Endothelial cell of umbilical vein (primary cell): ENCODE data around the gene RPP30. TPM values are rescaled to one million over a fixed set of nuclear protein-coding genes. Genes with fewer than 3 reads are reported as not detected.

Experiments
- BruUV-seq: library from RNA; stranded (reverse); fragments of 400-500 nt; replicated peaks from 2 replicates; lab custom pipeline; 2021; lab: Mats Ljungman, UMichigan
- CTCF ChIA-PET: fragments of 300-600, 350-600 bp; sonication (Branson Sonifier 250); formaldehyde crosslinking; loops from one replicate; lab custom pipeline; 2021; ENCODE audit warnings: antibody characterized with exemption, inconsistent platforms; lab: Charles Lee
- POLR2A ChIA-PET: fragments of 300-600, 350-600 bp; sonication (Branson Sonifier 250); formaldehyde crosslinking; loops from one replicate; lab custom pipeline; 2021; ENCODE audit warnings: antibody characterized with exemption, inconsistent platforms; lab: Charles Lee
- DNase-seq: peaks from one replicate; pipeline ENCODE4 v3.0.0-alpha.2; 2011; ENCODE audit warnings: low read depth, low spot score
- FAIRE-seq: peaks from 2 replicates; lab custom pipeline; 2011; peaks lifted over from hg19 to GRCh38; lab: Jason Lieb, UNC
- H2AFZ ChIP-seq: 2 replicates; pipeline ENCODE4 v1.6.0; 2012; ENCODE audit warnings: low read depth, low read length, control low read depth, inconsistent platforms
- H3K27ac ChIP-seq: 2 replicates; pipeline ENCODE4 v1.5.1; 2011; ENCODE audit warnings: low read depth, mild to moderate bottlenecking, control low read depth, low read length, moderate library complexity; ENCODE audit not compliant: insufficient read depth
- H3K27me3 ChIP-seq, 2 experiments: 2 replicates each; pipeline versions ENCODE4 v1.6.0 to v1.6.1; 2011; ENCODE audit warnings: low read length in 2 of 2, mixed read lengths in 1 of 2; ENCODE audit not compliant: control insufficient read depth in 2 of 2, insufficient read depth in 2 of 2
- H3K36me3 ChIP-seq, 2 experiments: 2 replicates in 1 of 2; 3 replicates in 1 of 2; pipeline ENCODE4 v1.5.1; 2011; ENCODE audit warnings: low read length in 2 of 2, mild to moderate bottlenecking in 1 of 2, moderate library complexity in 1 of 2; ENCODE audit not compliant: control insufficient read depth in 2 of 2, insufficient read depth in 2 of 2; ENCODE audit errors: extremely low read depth in 1 of 2
- H3K4me1 ChIP-seq: 3 replicates; pipeline ENCODE4 v1.5.1; 2011; ENCODE audit warnings: mild to moderate bottlenecking, low read length; ENCODE audit not compliant: control insufficient read depth, insufficient read depth; ENCODE audit errors: extremely low read depth
- H3K4me2 ChIP-seq: 2 replicates; pipeline ENCODE4 v1.6.1; 2011; ENCODE audit warnings: low read length, control low read depth, mixed read lengths; ENCODE audit not compliant: insufficient read depth
- H3K4me3 ChIP-seq, 3 experiments: fragments of 200-600 bp in 1 of 3; sonication (generic), shearing (Covaris generic) in 1 of 3; replicated peaks in 1 of 3; 2 replicates each; pipeline ENCODE4 v1.5.1; 2011 to 2016; ENCODE audit warnings: control low read depth in 3 of 3, low read length in 3 of 3, mild to moderate bottlenecking in 2 of 3, inconsistent platforms in 1 of 3, low read depth in 1 of 3, moderate library complexity in 1 of 3; ENCODE audit not compliant: insufficient read depth in 1 of 3
- H3K79me2 ChIP-seq: 2 replicates; pipeline ENCODE4 v1.6.0; 2012; ENCODE audit warnings: low read length, inconsistent platforms; ENCODE audit not compliant: control insufficient read depth, insufficient read depth
- H3K9ac ChIP-seq: replicated peaks from 2 replicates; pipeline ENCODE3; 2011; ENCODE audit warnings: low read length, control low read depth; ENCODE audit not compliant: insufficient read depth; ENCODE audit errors: extremely low read depth
- H3K9me1 ChIP-seq: replicated peaks from 3 replicates; pipeline ENCODE4 v1.6.0; 2011; ENCODE audit warnings: mild to moderate bottlenecking, low read length; ENCODE audit not compliant: control insufficient read depth, insufficient read depth; ENCODE audit errors: extremely low read depth
- H3K9me3 ChIP-seq: replicated peaks from 2 replicates; pipeline ENCODE4 v1.5.1; 2012; ENCODE audit warnings: low read length, inconsistent platforms; ENCODE audit not compliant: control insufficient read depth, insufficient read depth
- H4K20me1 ChIP-seq: replicated peaks from 2 replicates; pipeline ENCODE3; 2011; ENCODE audit warnings: mild to moderate bottlenecking, low read length; ENCODE audit not compliant: control insufficient read depth, insufficient read depth; ENCODE audit errors: extremely low read depth
- EZH2 ChIP-seq: IDR thresholded peaks from 2 replicates; pipeline ENCODE4 v1.6.1; 2012; ENCODE audit warnings: borderline replicate concordance, low read depth, mild to moderate bottlenecking, moderate library complexity, low read length, inconsistent platforms; ENCODE audit not compliant: severe bottlenecking
- FOS ChIP-seq: IDR thresholded peaks from 2 replicates; pipeline ENCODE4 v1.6.1; 2011; ENCODE audit warnings: mild to moderate bottlenecking, low read length, moderate library complexity, borderline replicate concordance; ENCODE audit not compliant: insufficient read depth
- GATA2 ChIP-seq: IDR thresholded peaks from 2 replicates; pipeline ENCODE4 v1.7.0; 2011; ENCODE audit warnings: low read depth, mild to moderate bottlenecking, moderate library complexity, mixed read lengths, low read length; ENCODE audit not compliant: insufficient read length, insufficient read depth
- JUN ChIP-seq: IDR thresholded peaks from 2 replicates; pipeline ENCODE4 v1.6.1; 2011; ENCODE audit warnings: borderline replicate concordance, low read depth; ENCODE audit not compliant: insufficient read length, insufficient read depth
- MYC ChIP-seq: IDR thresholded peaks from one replicate; pipeline ENCODE4 v1.6.1; 2011; ENCODE audit warnings: mild to moderate bottlenecking, low read depth, low read length
- POLR2A ChIP-seq: IDR thresholded peaks from 2 replicates; pipeline ENCODE4 v1.6.1; 2012; ENCODE audit warnings: low read depth, mild to moderate bottlenecking, control low read depth, low read length
- POLR2AphosphoS5 ChIP-seq: IDR thresholded peaks from 2 replicates; pipeline ENCODE4 v1.6.1; 2012; ENCODE audit warnings: low read depth, mild to moderate bottlenecking, control low read depth, low read length, moderate library complexity; ENCODE audit not compliant: insufficient read depth
- dilution Hi-C: fragments of 300-500 bp; cut with MboI; formaldehyde crosslinking; loops from one replicate; pipeline ENCODE4 v1.15.0; 2019; ENCODE audit warnings: low sequenced_read_pairs; ENCODE audit not compliant: extremely low pct_ligation_motif_present
- intact Hi-C: fragments of 100-400 bp; cut with micrococcal nuclease; formaldehyde crosslinking; loops from one replicate; pipeline ENCODE4 v1.10.0; 2022
- polyA plus RNA-seq, 4 experiments: library from polyadenylated mRNA; depleted of rRNA in 3 of 4; stranded (reverse) in 3 of 4; unstranded in 1 of 4; fragments of >200 nt; gene quantifications; 2 replicates each; pipeline versions ENCODE4 v1.2.1 to v1.2.3, GENCODE V29; 2011 to 2012; ENCODE audit warnings: missing spikeins in 1 of 4
- total RNA-seq: library from RNA; stranded (reverse); gene quantifications from 2 replicates; pipeline ENCODE4 v1.2.3, GENCODE V29; 2021
- TF ChIP-seq, protein P1 (sequence below): IDR thresholded peaks from 2 replicates; pipeline ENCODE4 v1.6.1; 2011; ENCODE audit not compliant: insufficient read depth, insufficient read length
- TF ChIP-seq, protein P2 (sequence below), 2 donors: IDR thresholded peaks; 1 replicate in 1 of 2; 2 replicates in 1 of 2; pipeline ENCODE4 v1.5.1; 2011; ENCODE audit warnings: low read length in 2 of 2, mild to moderate bottlenecking in 2 of 2, moderate library complexity in 2 of 2, control low read depth in 1 of 2, inconsistent platforms in 1 of 2, low read depth in 1 of 2; ENCODE audit not compliant: insufficient read depth in 1 of 2; ENCODE audit errors: extremely low read depth in 1 of 2

RPP30 gene
- total and polyA plus RNA-seq, 2 donors (not counting 3 experiments of a cell fraction or from before 2014, with no cell fraction given): 21.1 to 47.8 TPM

DNA sequence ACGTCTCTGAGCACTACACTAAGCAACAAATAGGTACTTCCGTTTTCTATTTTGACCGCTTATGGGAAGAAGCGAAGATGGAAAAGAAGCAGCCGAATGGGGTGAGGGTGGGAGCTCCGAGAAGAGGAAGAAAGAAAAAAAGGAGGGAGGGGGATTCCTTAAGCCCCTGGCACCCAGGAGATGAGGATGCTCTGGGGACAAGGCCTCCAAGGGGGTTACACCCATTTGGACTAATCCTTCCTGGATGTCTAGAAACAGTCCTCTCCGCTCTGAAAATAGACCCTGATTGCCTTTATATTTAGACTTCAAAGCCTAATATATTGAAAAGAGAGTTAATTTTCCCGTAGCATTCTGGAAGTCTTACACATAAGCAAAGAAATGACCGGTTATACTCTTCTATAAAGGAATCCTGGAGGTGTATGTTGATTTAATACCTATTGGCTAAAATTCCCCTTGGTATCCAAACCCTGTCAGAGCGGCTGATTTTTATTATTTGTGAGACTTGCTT is 13.3 kb upstream of the RPP30 start:
- Histone ChIP-seq H4K20me1 (no peaks in the 10 kb centered on the region), H2AFZ (peak overlapping the region; percentile 90), H3K9ac (peak overlapping the region; percentile 17), H3K4me1 (peaks cover 19% of the 10 kb centered on the region), H3K9me1 (no peaks in the 10 kb centered on the region), H3K27ac (no peak overlapping the region), H3K4me3 (peak overlapping the region; percentile 42 to 60 (median 57)), H3K79me2 (no peaks in the 10 kb centered on the region), H3K36me3 (no peaks in the 10 kb centered on the region), H3K4me2 (peak overlapping the region; percentile 86), H3K27me3 (peaks cover 26 to 41% of the 10 kb centered on the region in 2 experiments), H3K9me3 (no peaks in the 10 kb centered on the region)
- BruUV-seq: no TSS peak
- peak; percentile 21 for FAIRE-seq
- intact Hi-C loops (no loop called here), dilution Hi-C loops (no loop called here)
- no peak for DNase-seq
- ChIA-PET POLR2A (no interaction called here), CTCF (interaction anchor here (0.7 to 1.8 kb wide), 8 partner anchors 13 to 1067 kb away, joined by 3 to 5 read pairs (median 3); partner anchors contain the start of gene RPP30)
- no peak for TF ChIP-seq JUN
- TF ChIP-seq EZH2: no peak
- TF ChIP-seq, protein P1, sequence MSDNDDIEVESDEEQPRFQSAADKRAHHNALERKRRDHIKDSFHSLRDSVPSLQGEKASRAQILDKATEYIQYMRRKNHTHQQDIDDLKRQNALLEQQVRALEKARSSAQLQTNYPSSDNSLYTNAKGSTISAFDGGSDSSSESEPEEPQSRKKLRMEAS: no peak
- no peak for TF ChIP-seq POLR2AphosphoS5
- no peak for TF ChIP-seq POLR2A
- TF ChIP-seq MYC: no peak
- TF ChIP-seq, protein P2, sequence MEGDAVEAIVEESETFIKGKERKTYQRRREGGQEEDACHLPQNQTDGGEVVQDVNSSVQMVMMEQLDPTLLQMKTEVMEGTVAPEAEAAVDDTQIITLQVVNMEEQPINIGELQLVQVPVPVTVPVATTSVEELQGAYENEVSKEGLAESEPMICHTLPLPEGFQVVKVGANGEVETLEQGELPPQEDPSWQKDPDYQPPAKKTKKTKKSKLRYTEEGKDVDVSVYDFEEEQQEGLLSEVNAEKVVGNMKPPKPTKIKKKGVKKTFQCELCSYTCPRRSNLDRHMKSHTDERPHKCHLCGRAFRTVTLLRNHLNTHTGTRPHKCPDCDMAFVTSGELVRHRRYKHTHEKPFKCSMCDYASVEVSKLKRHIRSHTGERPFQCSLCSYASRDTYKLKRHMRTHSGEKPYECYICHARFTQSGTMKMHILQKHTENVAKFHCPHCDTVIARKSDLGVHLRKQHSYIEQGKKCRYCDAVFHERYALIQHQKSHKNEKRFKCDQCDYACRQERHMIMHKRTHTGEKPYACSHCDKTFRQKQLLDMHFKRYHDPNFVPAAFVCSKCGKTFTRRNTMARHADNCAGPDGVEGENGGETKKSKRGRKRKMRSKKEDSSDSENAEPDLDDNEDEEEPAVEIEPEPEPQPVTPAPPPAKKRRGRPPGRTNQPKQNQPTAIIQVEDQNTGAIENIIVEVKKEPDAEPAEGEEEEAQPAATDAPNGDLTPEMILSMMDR (IDR thresholded peaks at IDR 0.05; ENCODE audit: extremely low read depth in 1 of 2, insufficient read depth in 1 of 2, low read depth in 1 of 2, low read length in 2 of 2): no peak
- TF ChIP-seq FOS: no peak
- no peak for TF ChIP-seq GATA2
